ENCODE data around the gene BATF. TPM values are rescaled to one million over a fixed set of nuclear protein-coding genes. Genes with fewer than 3 reads are reported as not detected.

Gene BATF
- total RNA-seq, 2 donors from 2014 or later, result 3.7 to 9.5 TPM

DNA sequence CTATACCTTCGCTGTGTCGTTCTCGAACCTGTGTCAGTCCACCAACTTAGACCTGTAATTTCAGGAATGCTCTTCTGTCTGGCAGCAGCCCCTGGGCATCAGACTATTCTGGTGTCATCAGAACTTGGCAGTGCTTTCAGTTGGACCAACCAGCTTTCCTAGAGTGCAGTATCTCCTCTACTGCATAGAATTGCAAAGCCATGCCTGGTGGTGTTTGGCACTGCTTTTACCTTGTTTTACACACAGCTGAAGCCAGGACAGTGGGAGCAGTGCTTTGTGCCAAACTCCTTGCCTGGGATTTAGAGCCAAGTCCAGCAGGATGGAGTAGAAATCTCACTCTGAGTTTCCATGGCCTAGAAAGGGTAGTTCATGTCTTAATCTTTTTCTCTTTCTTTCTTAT lies 57.6 kb downstream of the BATF start:
- no peaks in the 10 kb centered on the region for H3K27me3 ChIP-seq (replicated peaks; ENCODE audit: insufficient read depth)
- H3K4me1 ChIP-seq (ENCODE audit: control insufficient read depth in 1 of 2, low read depth in 2 of 2), result peaks cover 4 to 18% of the 10 kb centered on the region in 2 donors
- TF ChIP-seq, protein P1, sequence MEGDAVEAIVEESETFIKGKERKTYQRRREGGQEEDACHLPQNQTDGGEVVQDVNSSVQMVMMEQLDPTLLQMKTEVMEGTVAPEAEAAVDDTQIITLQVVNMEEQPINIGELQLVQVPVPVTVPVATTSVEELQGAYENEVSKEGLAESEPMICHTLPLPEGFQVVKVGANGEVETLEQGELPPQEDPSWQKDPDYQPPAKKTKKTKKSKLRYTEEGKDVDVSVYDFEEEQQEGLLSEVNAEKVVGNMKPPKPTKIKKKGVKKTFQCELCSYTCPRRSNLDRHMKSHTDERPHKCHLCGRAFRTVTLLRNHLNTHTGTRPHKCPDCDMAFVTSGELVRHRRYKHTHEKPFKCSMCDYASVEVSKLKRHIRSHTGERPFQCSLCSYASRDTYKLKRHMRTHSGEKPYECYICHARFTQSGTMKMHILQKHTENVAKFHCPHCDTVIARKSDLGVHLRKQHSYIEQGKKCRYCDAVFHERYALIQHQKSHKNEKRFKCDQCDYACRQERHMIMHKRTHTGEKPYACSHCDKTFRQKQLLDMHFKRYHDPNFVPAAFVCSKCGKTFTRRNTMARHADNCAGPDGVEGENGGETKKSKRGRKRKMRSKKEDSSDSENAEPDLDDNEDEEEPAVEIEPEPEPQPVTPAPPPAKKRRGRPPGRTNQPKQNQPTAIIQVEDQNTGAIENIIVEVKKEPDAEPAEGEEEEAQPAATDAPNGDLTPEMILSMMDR (IDR thresholded peaks at IDR 0.05), result no peak
- ATAC-seq (ENCODE audit: insufficient number of reproducible peaks, low FRiP score, low read depth) (no peak), DNase-seq (ENCODE audit: low spot score) (no peak)
- no peaks in the 10 kb centered on the region for H3K36me3 ChIP-seq
- H3K27ac ChIP-seq, result no peak overlapping the region
- peak overlapping the region; percentile 74 for H3K4me3 ChIP-seq
- H3K9me3 ChIP-seq, result no peaks in the 10 kb centered on the region

DNA sequence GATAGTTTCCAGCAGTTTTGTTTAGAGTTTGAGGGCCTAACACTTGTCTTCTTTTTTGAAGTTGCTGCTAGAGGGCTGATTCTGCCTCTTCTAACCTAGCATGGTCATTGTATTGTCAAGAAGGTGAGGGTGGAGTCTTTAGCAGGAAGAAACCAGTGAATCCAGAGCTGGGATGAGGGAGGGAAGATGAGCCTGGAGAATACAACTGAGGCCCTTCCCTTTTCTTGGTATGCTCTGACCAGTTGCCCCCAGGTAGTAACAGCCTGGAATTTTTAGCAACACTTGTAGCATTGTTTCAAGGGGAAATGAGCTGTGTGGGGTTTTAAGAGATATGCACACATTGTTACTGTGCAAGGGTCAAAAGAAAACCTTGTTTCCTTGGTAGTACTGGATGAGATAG lies 65.1 kb downstream of the BATF start:
- ATAC-seq (ENCODE audit: insufficient number of reproducible peaks, low FRiP score, low read depth) (no peak), DNase-seq (ENCODE audit: low spot score) (no peak)
- H3K36me3 ChIP-seq, result no peaks in the 10 kb centered on the region
- no peak overlapping the region for H3K27ac ChIP-seq
- H3K27me3 ChIP-seq (replicated peaks; ENCODE audit: insufficient read depth), result no peaks in the 10 kb centered on the region
- H3K9me3 ChIP-seq, result no peaks in the 10 kb centered on the region
- no peaks in the 10 kb centered on the region for H3K4me1 ChIP-seq (ENCODE audit: control insufficient read depth in 1 of 2, low read depth in 2 of 2)
- TF ChIP-seq, protein P1 (IDR thresholded peaks at IDR 0.05), result no peak
- H3K4me3 ChIP-seq, result no peak overlapping the region

DNA sequence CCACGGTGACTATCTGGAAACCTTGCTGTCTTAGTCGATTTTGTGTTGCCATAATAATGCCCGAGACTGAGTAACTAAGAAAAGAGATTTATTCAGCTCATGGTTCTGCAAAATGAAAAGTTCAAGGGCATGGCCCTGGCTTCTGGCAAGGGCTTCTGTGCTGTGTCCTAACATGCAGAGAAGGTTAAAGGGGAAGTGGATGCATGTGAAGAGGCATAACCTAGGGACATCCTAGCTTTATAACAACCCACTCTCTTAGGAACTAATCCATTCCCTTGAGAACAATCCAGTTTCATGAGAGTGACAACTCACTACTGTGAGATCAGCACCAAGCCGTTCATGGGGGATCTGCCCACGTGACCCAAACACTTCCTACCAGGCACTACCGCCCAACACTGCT lies 67.7 kb downstream of the BATF start:
- H3K36me3 ChIP-seq, result no peaks in the 10 kb centered on the region
- DNase-seq (ENCODE audit: low spot score) (no peak), ATAC-seq (ENCODE audit: insufficient number of reproducible peaks, low FRiP score, low read depth) (no peak)
- no peaks in the 10 kb centered on the region for H3K9me3 ChIP-seq
- H3K27me3 ChIP-seq (replicated peaks; ENCODE audit: insufficient read depth), result no peaks in the 10 kb centered on the region
- no peak overlapping the region for H3K4me3 ChIP-seq
- no peak overlapping the region for H3K27ac ChIP-seq
- TF ChIP-seq, protein P1 (IDR thresholded peaks at IDR 0.05), result no peak
- H3K4me1 ChIP-seq (ENCODE audit: control insufficient read depth in 1 of 2, low read depth in 2 of 2), result no peaks in the 10 kb centered on the region

DNA sequence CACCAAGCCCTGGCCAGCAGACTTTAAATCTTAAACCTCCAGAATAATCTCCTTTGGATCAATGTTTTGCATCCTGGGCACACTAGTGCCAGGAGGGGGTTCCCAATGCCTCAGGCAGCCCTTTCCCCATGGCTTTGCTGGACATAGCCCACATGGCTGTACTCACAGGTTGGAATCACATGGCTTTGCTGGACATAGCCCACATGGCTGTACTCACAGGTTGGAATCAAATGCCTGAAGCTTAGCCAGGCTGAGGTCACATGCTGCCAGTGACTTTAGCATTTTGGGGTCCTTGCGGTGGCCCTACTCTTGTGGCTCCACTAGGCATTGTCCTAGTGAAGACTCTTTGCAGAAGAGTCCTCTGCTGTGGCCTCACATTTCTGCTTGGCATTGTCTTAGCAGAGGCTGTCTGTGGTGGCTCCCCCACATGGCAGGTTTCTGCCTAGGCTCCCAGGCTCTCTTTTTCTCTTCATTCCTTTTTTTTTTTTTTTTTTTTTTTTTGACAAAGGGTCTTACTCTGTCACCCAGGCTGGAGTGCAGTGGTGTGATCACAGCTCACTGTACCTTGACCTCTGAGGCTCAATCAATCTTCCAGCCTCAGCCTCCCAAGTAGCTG lies 69.2 kb downstream of the BATF start:
- H3K27ac ChIP-seq, result no peak overlapping the region
- H3K27me3 ChIP-seq (replicated peaks; ENCODE audit: insufficient read depth), result no peaks in the 10 kb centered on the region
- no peaks in the 10 kb centered on the region for H3K4me1 ChIP-seq (ENCODE audit: control insufficient read depth in 1 of 2, low read depth in 2 of 2)
- H3K9me3 ChIP-seq, result no peaks in the 10 kb centered on the region
- DNase-seq (ENCODE audit: low spot score), result no peak
- TF ChIP-seq, protein P1 (IDR thresholded peaks at IDR 0.05), result no peak
- H3K36me3 ChIP-seq, result no peaks in the 10 kb centered on the region
- no peak for ATAC-seq (ENCODE audit: insufficient number of reproducible peaks, low FRiP score, low read depth)
- no peak overlapping the region for H3K4me3 ChIP-seq

DNA sequence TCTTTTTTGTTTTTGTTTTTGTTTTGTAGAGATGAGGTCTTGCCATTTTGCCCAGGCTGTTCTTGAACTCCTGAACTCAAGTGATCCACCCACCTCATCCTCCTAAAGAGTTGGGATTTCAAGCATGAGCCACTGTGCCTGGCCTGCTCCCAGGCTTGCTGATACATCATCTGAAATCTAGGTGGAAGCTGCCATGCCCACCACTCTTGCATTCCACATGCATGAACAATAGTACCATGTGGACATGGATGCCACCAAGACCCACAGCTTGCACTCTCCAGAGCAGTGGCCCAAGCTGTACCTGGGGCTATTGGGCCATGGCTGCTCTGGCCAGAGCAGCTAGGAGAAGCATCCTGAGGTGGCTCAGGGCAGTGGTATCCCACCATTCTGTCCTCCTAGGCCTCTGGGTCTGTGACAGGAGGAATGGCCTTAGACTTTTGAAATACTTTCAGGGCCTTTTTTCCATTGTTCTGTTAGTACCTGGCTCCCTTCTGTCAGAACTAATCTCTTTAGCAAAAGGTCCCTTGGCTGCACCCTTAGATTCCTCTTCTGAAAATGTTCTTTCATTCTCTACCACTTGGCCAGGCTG lies 69.8 kb downstream of the BATF start:
- no peak for DNase-seq (ENCODE audit: low spot score)

More for the DNA sequence above, 69.8 kb downstream of the BATF start:
- H3K36me3 ChIP-seq, result no peaks in the 10 kb centered on the region
- no peaks in the 10 kb centered on the region for H3K27me3 ChIP-seq (replicated peaks; ENCODE audit: insufficient read depth)
- TF ChIP-seq, protein P1 (IDR thresholded peaks at IDR 0.05), result no peak
- no peak overlapping the region for H3K4me3 ChIP-seq
- H3K27ac ChIP-seq, result no peak overlapping the region
- H3K4me1 ChIP-seq (ENCODE audit: control insufficient read depth in 1 of 2, low read depth in 2 of 2), result no peaks in the 10 kb centered on the region
- H3K9me3 ChIP-seq, result no peaks in the 10 kb centered on the region
- no peak for ATAC-seq (ENCODE audit: insufficient number of reproducible peaks, low FRiP score, low read depth)

All from thoracic aorta (tissue), 2 donors.